ENCODE results near the gene SPRR3. TPM values are rescaled to one million over a fixed set of nuclear protein-coding genes. Genes with fewer than 3 reads are reported as not detected.

SPRR3 gene
- total RNA-seq, 1 experiment from 2014 or later: not detected

GRCh38 chr1:153040950-153041631 is 39.5 kb downstream of the SPRR3 start, which contains the start of gene SPRR2D:
Gene SPRR2D, minus strand, starts transcription at chr1:153041120. Its CDS starts 774 bp downstream, at chr1:153040346.
- Mint-ChIP-seq H3K27ac (ENCODE audit: low read depth, unreplicated experiment) (peak within 1 kb of the TSS; percentile 89), H3K9me3 (ENCODE audit: unreplicated experiment) (no peaks in the 10 kb centered on the region), H3K4me3 (ENCODE audit: unreplicated experiment) (peak within 1 kb of the TSS; percentile 37), H3K36me3 (ENCODE audit: insufficient read depth, unreplicated experiment) (no peaks in the 10 kb centered on the region), H3K4me1 (ENCODE audit: insufficient read depth, unreplicated experiment) (peaks cover 30% of the 10 kb centered on the region), H3K27me3 (ENCODE audit: insufficient read depth, unreplicated experiment) (no peaks in the 10 kb centered on the region)
- BruUV-seq (replicated peaks): no TSS peak
- TF ChIP-seq CTCF (IDR thresholded peaks at IDR 0.05; ENCODE audit: unreplicated experiment): no peak
- intact Hi-C loops (cut with micrococcal nuclease): loop anchor here (1.0 kb wide), 1 partner anchor 59 kb away; no protein-coding TSS in a partner anchor
- ChIA-PET POLR2A (interaction anchor here (0.6 to 1.2 kb wide), 3 partner anchors 15 to 155 kb away, joined by 3 read pairs; no protein-coding TSS in a partner anchor), CTCF (interaction anchor here (0.6 to 2.2 kb wide), 6 partner anchors 8 to 306 kb away, joined by 3 to 8 read pairs (median 4); no protein-coding TSS in a partner anchor)
- peak; percentile 54 for DNase-seq (ENCODE audit: unreplicated experiment)

DNA sequence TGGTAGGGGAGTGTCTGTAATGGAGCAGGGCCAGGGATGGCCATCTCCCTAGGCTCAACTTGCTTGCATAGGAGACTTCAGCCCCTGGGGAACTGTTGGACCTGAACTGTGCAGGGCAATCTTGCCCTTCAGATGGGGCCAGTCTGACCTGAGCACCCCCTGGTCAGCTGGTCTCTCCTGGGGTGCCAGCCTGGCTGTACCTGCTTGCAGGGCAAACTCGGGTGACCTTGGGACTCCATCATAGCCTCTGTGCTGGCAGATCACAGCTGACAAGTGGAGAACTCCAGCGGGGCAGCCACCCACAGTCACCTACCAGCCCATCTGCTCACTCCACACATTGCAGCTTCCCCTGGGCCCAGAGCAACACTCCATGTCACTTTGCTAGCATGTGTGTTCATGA is 47.7 kb downstream of the SPRR3 start:
- no peak overlapping the region for H3K4me3 Mint-ChIP-seq (ENCODE audit: unreplicated experiment)
- no peaks in the 10 kb centered on the region for H3K27me3 Mint-ChIP-seq (ENCODE audit: insufficient read depth, unreplicated experiment)
- no peak overlapping the region for H3K27ac Mint-ChIP-seq (ENCODE audit: low read depth, unreplicated experiment)
- ChIA-PET CTCF (no interaction called here), POLR2A (interaction anchor here (0.9 kb wide), 1 partner anchor 8 kb away, joined by 3 read pairs; the partner anchor contains the start of gene SPRR2A)
- TF ChIP-seq CTCF (IDR thresholded peaks at IDR 0.05; ENCODE audit: unreplicated experiment): no peak
- H3K4me1 Mint-ChIP-seq (ENCODE audit: insufficient read depth, unreplicated experiment): peaks cover 14% of the 10 kb centered on the region
- peaks cover 33% of the 10 kb centered on the region for H3K9me3 Mint-ChIP-seq (ENCODE audit: unreplicated experiment)
- no peak for DNase-seq (ENCODE audit: unreplicated experiment)
- no peaks in the 10 kb centered on the region for H3K36me3 Mint-ChIP-seq (ENCODE audit: insufficient read depth, unreplicated experiment)
- intact Hi-C loops (cut with micrococcal nuclease): no loop called here
- no TSS peak for BruUV-seq (replicated peaks)

Other genes starting within 250 kb of the SPRR3 start
- 0.12 and 0.25 TPM in 2 replicates for gene KPRP, start 243.7 kb upstream of the SPRR3 start, total RNA-seq (2022)
- gene LCE1F, start 226.6 kb upstream of the SPRR3 start, total RNA-seq (2022): not detected in 2 replicates
- 1.3 and 1.9 TPM in 2 replicates for gene LCE1E, start 215.5 kb upstream of the SPRR3 start, total RNA-seq (2022)
- gene LCE1D, start 205.0 kb upstream of the SPRR3 start, total RNA-seq (2022): not detected in 2 replicates
- 1.4 and 1.9 TPM in 2 replicates for gene LCE1C, start 195.1 kb upstream of the SPRR3 start, total RNA-seq (2022)
- 1.3 and 2.0 TPM in 2 replicates for gene LCE1B, start 189.8 kb upstream of the SPRR3 start, total RNA-seq (2022)
- gene LCE1A, start 174.3 kb upstream of the SPRR3 start, total RNA-seq (2022): not detected in 2 replicates
- not detected in 2 replicates for gene LCE6A, start 158.9 kb upstream of the SPRR3 start, total RNA-seq (2022)
- gene LCE7A, start 141.8 kb upstream of the SPRR3 start, total RNA-seq (2022): not detected in 2 replicates
- gene SMCP, start 123.4 kb upstream of the SPRR3 start, total RNA-seq (2022): not detected in 2 replicates
- gene IVL, start 93.2 kb upstream of the SPRR3 start, total RNA-seq (2022): 0.33 and 0.56 TPM in 2 replicates
- gene SPRR5, start 54.5 kb upstream of the SPRR3 start, total RNA-seq (2022): not detected in 2 replicates
- not detected in 2 replicates for gene SPRR4, start 31.1 kb upstream of the SPRR3 start, total RNA-seq (2022)
- gene SPRR1A, start 17.7 kb upstream of the SPRR3 start, total RNA-seq (2022): not detected in 2 replicates
- 3.5 and 4.0 TPM in 2 replicates for gene SPRR1B, start 29.5 kb downstream of the SPRR3 start, total RNA-seq (2022)
- 430 and 1,071 TPM in 2 replicates for gene SPRR2D, start 39.4 kb downstream of the SPRR3 start, total RNA-seq (2022)
- gene SPRR2A, start 55.8 kb downstream of the SPRR3 start, total RNA-seq (2022): 7.0 and 15.0 TPM in 2 replicates
- gene SPRR2B, start 69.9 kb downstream of the SPRR3 start, total RNA-seq (2022): not detected in 2 replicates
- gene SPRR2E, start 92.8 kb downstream of the SPRR3 start, total RNA-seq (2022): not detected in 2 replicates
- not detected in 2 replicates for gene SPRR2F, start 111.8 kb downstream of the SPRR3 start, total RNA-seq (2022)
- gene SPRR2G, start 149.1 kb downstream of the SPRR3 start, total RNA-seq (2022): not detected in 2 replicates
- gene LELP1, start 201.7 kb downstream of the SPRR3 start, total RNA-seq (2022): not detected in 2 replicates
- gene PRR9, start 215.8 kb downstream of the SPRR3 start, total RNA-seq (2022): not detected in 2 replicates

Data from MCF 10A (cell line).